Measurements from ENCODE around the gene R3HDM2.

DNA sequence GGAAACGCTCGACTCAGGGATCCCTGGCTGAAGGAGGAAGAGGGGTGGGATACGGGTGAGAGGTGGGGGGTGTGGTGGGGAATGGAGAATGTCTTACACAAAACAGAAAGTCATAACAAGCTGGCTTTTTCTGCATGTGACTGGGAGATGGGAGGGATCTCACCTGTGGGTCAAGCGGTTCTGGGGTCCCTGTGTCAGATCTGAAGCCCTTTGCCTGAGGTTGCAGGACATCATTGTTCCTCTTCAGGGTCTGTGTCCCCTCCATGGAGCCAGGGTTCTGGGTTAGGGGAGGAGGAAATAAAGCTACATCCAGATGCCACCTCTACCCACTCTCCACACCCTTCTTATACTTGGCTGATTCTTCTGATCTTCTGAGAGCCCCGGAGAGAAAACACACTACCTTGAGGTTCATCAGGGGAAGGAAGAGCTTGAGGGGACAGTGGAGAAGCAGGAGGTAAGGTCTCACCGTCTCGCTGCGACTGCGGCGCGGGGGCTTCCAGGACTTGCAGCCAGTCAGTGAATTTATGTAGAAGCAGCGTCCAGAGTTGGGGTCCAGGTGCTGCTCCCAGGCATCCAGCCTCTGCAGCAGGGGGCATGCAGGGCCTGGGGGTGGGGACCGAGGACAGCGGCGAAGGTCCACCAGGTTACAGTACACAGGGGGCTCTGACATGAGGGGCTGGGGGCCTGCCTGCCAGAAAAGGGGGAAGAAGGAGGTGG is 46.3 kb upstream of the R3HDM2 start:
- TF ChIP-seq POLR2A (IDR thresholded peaks at IDR 0.05) (no peak), CTCF (IDR thresholded peaks at IDR 0.05) (no peak)
